HCT116 (cell line): ENCODE measurements around the gene CR2. TPM values are rescaled to one million over a fixed set of nuclear protein-coding genes. Genes with fewer than 3 reads are reported as not detected.

ENCODE experiments used
- ATAC-seq: fragments of 200-7000 bp; cut with Tn5 transposase; 2 replicates; pipeline ENCODE4 v1.9.1; 2020; ENCODE audit warnings: mild to moderate bottlenecking, moderate library complexity
- BruUV-seq: library from RNA; stranded (reverse); fragments of 400-500 nt; replicated peaks from 2 replicates; lab custom pipeline; 2021; lab: Mats Ljungman, UMichigan
- CTCF ChIA-PET: fragments of 300-600 bp; sonication (Branson Sonifier 250); formaldehyde crosslinking; loops from one replicate; lab custom pipeline; 2021; ENCODE audit warnings: antibody characterized with exemption; lab: Charles Lee
- POLR2A ChIA-PET: fragments of 300-600, 350-600 bp; sonication (Branson Sonifier 250); formaldehyde crosslinking; loops from one replicate; lab custom pipeline; 2021; ENCODE audit warnings: antibody characterized with exemption; lab: Charles Lee
- RAD21 ChIA-PET, 2 experiments: fragments of 300-600 bp; sonication (Branson Sonifier 250); formaldehyde crosslinking; loops; one replicate each; lab custom pipeline; 2023; ENCODE audit warnings: low total read pairs in 2 of 2; ENCODE audit not compliant: uncharacterized antibody in 2 of 2, unreplicated experiment in 2 of 2, low non-redundant PET in 1 of 2; lab: Charles Lee
- DNase-seq: peaks from one replicate; pipeline ENCODE4 v3.0.0-alpha.2; 2010; ENCODE audit warnings: low read depth, low spot score
- H2AFZ ChIP-seq: fragments of 200-600 bp; shearing (Covaris generic), sonication (generic); 2 replicates; pipeline ENCODE4 v1.6.1; 2017; ENCODE audit warnings: low read depth, mixed run types, mixed read lengths, antibody characterized with exemption, low read length; ENCODE audit not compliant: poor library complexity, severe bottlenecking
- H3K27ac ChIP-seq: 2 replicates; pipeline ENCODE4 v1.5.1; 2012; ENCODE audit warnings: low read depth, low read length
- H3K27me3 ChIP-seq: fragments of 200-600 bp; sonication (generic); 2 replicates; pipeline ENCODE4 v1.6.1; 2016; ENCODE audit warnings: mixed run types, low read length, mixed read lengths; ENCODE audit not compliant: insufficient read depth
- H3K36me3 ChIP-seq, 2 experiments: fragments of 200-500 bp in 1 of 2; fragments of 200-600 bp in 1 of 2; sonication (Bioruptor generic) in 1 of 2; sonication (generic) in 1 of 2; 2 replicates each; pipeline versions ENCODE4 v1.5.1 to v1.6.1; 2014 to 2016; ENCODE audit warnings: low read length in 2 of 2, inconsistent platforms in 1 of 2, mixed read lengths in 1 of 2, mixed run types in 1 of 2; ENCODE audit not compliant: insufficient read depth in 2 of 2, control insufficient read depth in 1 of 2
- H3K4me1 ChIP-seq, 2 experiments: fragments of 200-600 bp in 1 of 2; sonication (generic) in 1 of 2; 2 replicates each; pipeline versions ENCODE4 v1.5.1 to v1.6.1; 2012 to 2017; ENCODE audit warnings: low read length in 2 of 2, inconsistent platforms in 1 of 2, mild to moderate bottlenecking in 1 of 2, mixed read lengths in 1 of 2, mixed run types in 1 of 2, moderate library complexity in 1 of 2; ENCODE audit not compliant: insufficient read depth in 2 of 2, control insufficient read depth in 1 of 2
- H3K4me2 ChIP-seq: fragments of 200-600 bp; sonication (generic); 2 replicates; pipeline ENCODE4 v1.6.1; 2017; ENCODE audit warnings: mixed run types, low read length, mixed read lengths
- H3K4me3 ChIP-seq, 2 experiments: fragments of 200-600 bp in 1 of 2; sonication (generic) in 1 of 2; replicated peaks in 1 of 2; 2 replicates each; pipeline ENCODE4 v1.5.1; 2011 to 2016; ENCODE audit warnings: low read length in 2 of 2, control low read depth in 1 of 2, low read depth in 1 of 2, mild to moderate bottlenecking in 1 of 2, mixed read lengths in 1 of 2, mixed run types in 1 of 2
- H3K79me2 ChIP-seq: fragments of 200-600 bp; sonication (generic); 2 replicates; pipeline ENCODE4 v1.6.1; 2017; ENCODE audit warnings: mild to moderate bottlenecking, mixed run types, low read length, moderate library complexity, mixed read lengths; ENCODE audit not compliant: insufficient read depth
- H3K9ac ChIP-seq: fragments of 200-600 bp; sonication (generic); 2 replicates; pipeline ENCODE4 v1.6.1; 2016; ENCODE audit warnings: low read length, mixed read lengths
- H3K9me2 ChIP-seq: fragments of 200-600 bp; sonication (generic), shearing (Covaris generic); 2 replicates; pipeline ENCODE4 v1.6.1; 2017; ENCODE audit warnings: mixed run types, mild to moderate bottlenecking, moderate library complexity; ENCODE audit not compliant: insufficient read depth
- H3K9me3 ChIP-seq, 2 experiments: fragments of 200-500 bp in 1 of 2; fragments of 200-600 bp in 1 of 2; sonication (Bioruptor generic) in 1 of 2; sonication (generic) in 1 of 2; 2 replicates each; pipeline ENCODE4 v1.6.1; 2014 to 2017; ENCODE audit warnings: low read length in 2 of 2, mixed read lengths in 2 of 2, inconsistent platforms in 1 of 2, low read depth in 1 of 2, mild to moderate bottlenecking in 1 of 2, mixed run types in 1 of 2, moderate library complexity in 1 of 2; ENCODE audit not compliant: control insufficient read depth in 1 of 2, insufficient read depth in 1 of 2
- H4K20me1 ChIP-seq: fragments of 200-600 bp; sonication (generic), shearing (Covaris generic); 2 replicates; pipeline ENCODE4 v1.6.1; 2017; ENCODE audit warnings: mixed run types, mild to moderate bottlenecking, moderate library complexity; ENCODE audit not compliant: insufficient read depth
- CEBPB ChIP-seq: IDR thresholded peaks from 2 replicates; pipeline ENCODE4 v1.6.1; 2012; ENCODE audit warnings: low read depth
- EGR1 ChIP-seq: IDR thresholded peaks from 2 replicates; pipeline ENCODE4 v1.6.1; 2012; ENCODE audit warnings: low read depth
- ELF1 ChIP-seq: IDR thresholded peaks from 2 replicates; pipeline ENCODE4 v1.6.1; 2012; ENCODE audit warnings: low read depth, borderline replicate concordance
- EZH2 ChIP-seq: fragments of 200-600 bp; sonication (generic); IDR thresholded peaks from 2 replicates; pipeline ENCODE4 v1.6.1; 2017; ENCODE audit warnings: antibody characterized with exemption, mixed run types
- FOSL1 ChIP-seq: IDR thresholded peaks from 2 replicates; pipeline ENCODE4 v1.6.1; 2012; ENCODE audit warnings: low read depth
- SIN3A ChIP-seq: IDR thresholded peaks from 2 replicates; pipeline ENCODE4 v1.6.1; 2012; ENCODE audit warnings: low read depth
- TCF7L2 ChIP-seq: IDR thresholded peaks from 2 replicates; pipeline ENCODE4 v1.7.0; 2011; ENCODE audit warnings: borderline replicate concordance, inconsistent platforms; ENCODE audit not compliant: insufficient read depth, insufficient read length; ENCODE audit errors: extremely low read depth
- YY1 ChIP-seq: IDR thresholded peaks from 2 replicates; pipeline ENCODE4 v1.6.1; 2011; ENCODE audit warnings: low read length, low read depth, moderate library complexity, mild to moderate bottlenecking; ENCODE audit not compliant: insufficient replicate concordance; ENCODE audit errors: extremely low read depth
- intact Hi-C: fragments of 100-400 bp; cut with micrococcal nuclease; formaldehyde crosslinking; loops from 2 replicates; pipeline ENCODE4 v1.10.0; 2022
- total RNA-seq: library from RNA; stranded (reverse); gene quantifications from one replicate; pipeline ENCODE4 v1.2.1, GENCODE V29; 2021; ENCODE audit not compliant: unreplicated experiment
- TF ChIP-seq, protein P1 (sequence below): IDR thresholded peaks from 2 replicates; pipeline ENCODE4 v1.6.1; 2012
- TF ChIP-seq, protein P2 (sequence below): IDR thresholded peaks from 2 replicates; pipeline ENCODE4 v1.6.1; 2012; ENCODE audit warnings: low read depth

Gene CR2
- total RNA-seq, 1 experiment from 2014 or later, result 4.0 TPM

DNA sequence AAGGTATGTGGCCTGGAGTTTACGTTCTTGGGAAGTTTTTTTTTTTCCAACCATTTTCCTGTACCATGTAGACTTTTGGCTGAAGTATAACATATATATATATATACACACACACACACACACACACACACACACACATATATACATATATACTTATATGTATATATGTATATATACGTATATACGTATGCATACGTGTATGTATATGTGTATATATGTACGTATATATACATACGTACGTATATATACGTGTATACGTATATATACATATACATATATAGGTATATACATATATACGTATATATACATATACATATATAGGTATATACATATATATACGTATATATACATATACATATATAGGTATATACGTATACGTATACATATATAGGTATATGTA, 60.8 kb downstream of the CR2 start:
- no peak for ATAC-seq
- H3K9me2 ChIP-seq, result no peaks in the 10 kb centered on the region
- H3K27ac ChIP-seq, result no peak overlapping the region
- H3K4me3 ChIP-seq, result no peak overlapping the region
- H3K4me2 ChIP-seq, result no peak overlapping the region
- TF ChIP-seq, protein P1, sequence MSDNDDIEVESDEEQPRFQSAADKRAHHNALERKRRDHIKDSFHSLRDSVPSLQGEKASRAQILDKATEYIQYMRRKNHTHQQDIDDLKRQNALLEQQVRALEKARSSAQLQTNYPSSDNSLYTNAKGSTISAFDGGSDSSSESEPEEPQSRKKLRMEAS, result no peak
- TF ChIP-seq EZH2, result no peak
- no peak for TF ChIP-seq YY1
- TF ChIP-seq CEBPB, result no peak
- TF ChIP-seq TCF7L2, result no peak
- TF ChIP-seq FOSL1, result no peak
- TF ChIP-seq ELF1, result no peak
- TF ChIP-seq, protein P2, sequence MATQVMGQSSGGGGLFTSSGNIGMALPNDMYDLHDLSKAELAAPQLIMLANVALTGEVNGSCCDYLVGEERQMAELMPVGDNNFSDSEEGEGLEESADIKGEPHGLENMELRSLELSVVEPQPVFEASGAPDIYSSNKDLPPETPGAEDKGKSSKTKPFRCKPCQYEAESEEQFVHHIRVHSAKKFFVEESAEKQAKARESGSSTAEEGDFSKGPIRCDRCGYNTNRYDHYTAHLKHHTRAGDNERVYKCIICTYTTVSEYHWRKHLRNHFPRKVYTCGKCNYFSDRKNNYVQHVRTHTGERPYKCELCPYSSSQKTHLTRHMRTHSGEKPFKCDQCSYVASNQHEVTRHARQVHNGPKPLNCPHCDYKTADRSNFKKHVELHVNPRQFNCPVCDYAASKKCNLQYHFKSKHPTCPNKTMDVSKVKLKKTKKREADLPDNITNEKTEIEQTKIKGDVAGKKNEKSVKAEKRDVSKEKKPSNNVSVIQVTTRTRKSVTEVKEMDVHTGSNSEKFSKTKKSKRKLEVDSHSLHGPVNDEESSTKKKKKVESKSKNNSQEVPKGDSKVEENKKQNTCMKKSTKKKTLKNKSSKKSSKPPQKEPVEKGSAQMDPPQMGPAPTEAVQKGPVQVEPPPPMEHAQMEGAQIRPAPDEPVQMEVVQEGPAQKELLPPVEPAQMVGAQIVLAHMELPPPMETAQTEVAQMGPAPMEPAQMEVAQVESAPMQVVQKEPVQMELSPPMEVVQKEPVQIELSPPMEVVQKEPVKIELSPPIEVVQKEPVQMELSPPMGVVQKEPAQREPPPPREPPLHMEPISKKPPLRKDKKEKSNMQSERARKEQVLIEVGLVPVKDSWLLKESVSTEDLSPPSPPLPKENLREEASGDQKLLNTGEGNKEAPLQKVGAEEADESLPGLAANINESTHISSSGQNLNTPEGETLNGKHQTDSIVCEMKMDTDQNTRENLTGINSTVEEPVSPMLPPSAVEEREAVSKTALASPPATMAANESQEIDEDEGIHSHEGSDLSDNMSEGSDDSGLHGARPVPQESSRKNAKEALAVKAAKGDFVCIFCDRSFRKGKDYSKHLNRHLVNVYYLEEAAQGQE, result no peak
- no peak for TF ChIP-seq EGR1
- TF ChIP-seq SIN3A, result no peak
- TF ChIP-seq, all 23 proteins: peak for 0
- Histone ChIP-seq H3K36me3 (no peaks in the 10 kb centered on the region), H3K4me1 (no peaks in the 10 kb centered on the region), H3K27me3 (no peaks in the 10 kb centered on the region), H2AFZ (no peak overlapping the region), H3K9ac (no peak overlapping the region), H3K9me3 (no peaks in the 10 kb centered on the region), H4K20me1 (no peaks in the 10 kb centered on the region), H3K79me2 (no peaks in the 10 kb centered on the region)
- intact Hi-C loops, result no loop called here
- no peak for DNase-seq
- ChIA-PET CTCF (no interaction called here), POLR2A (no interaction called here), RAD21 (no interaction called here)
- BruUV-seq, result no TSS peak
